CD4-positive, alpha-beta T cell treated with Interleukin-4 for 1 hour (primary cell): ENCODE results near the gene SREBF1.

Source experiments
- DNase-seq, 2 donors: peaks; one replicate each; pipeline ENCODE4 v3.0.0-alpha.2; 2020 to 2022

Gene SREBF1

DNA sequence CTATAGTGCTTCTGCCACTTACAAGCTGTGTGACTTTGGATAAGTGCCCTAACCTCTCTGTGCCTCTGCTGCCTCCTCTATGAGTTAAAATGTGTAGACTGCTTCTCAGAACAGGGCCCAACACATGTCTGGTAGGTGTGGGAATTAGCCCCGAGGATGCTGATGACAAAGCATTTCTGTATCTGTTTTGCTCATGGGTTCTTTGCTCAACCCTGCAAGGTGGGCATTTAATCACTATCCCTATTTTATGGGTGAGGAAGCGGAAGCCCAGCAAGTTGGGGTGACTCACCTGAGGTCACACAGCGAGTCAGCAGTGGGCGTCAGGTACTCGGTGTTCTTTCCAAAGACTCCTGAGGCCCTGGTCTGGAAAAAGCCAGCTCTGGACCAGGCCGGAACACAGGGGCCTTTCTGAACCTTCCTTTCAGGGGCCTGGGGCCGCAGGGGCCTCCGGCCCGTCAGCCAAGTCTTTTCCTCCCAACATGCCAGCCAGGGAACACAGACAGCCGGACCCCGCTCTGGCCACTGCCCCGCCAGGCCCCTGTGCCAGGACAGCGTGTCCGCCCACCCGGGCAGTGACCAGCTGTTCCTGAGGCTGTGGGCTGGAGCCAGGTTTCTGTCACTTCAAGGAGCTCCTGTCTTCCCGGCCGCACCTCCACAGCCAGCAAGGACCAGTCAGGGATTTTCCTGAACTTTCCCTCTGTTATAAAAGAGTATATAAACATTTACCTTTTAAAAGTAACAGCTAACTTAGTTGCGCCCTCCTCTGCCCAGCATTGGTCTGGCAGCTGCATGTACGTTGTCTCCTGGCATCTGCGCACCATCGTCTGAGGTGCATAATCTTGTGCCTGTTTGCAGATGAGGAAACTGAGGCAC lies 62.5 kb downstream of the SREBF1 start:
- DNase-seq: no peak

DNA sequence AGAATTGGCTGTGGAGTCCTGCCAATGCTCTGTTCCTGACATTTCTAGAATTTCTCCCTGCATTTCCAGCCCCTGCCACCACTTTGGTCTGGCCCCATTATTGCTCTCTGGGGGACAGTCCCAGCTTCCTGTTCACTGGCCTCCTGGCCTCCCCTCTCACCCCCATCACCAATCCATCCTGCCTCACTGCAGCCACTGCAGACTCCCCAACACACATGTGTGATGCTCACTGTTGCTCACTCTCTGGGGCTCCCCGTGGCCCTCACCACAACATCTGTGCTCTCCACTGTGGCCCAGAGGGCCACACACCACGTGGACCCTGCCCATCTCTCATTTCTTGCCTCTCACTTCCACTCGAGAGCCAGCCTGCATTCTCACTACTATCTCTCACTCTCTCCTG lies 64.6 kb downstream of the SREBF1 start:
- DNase-seq: no peak

DNA sequence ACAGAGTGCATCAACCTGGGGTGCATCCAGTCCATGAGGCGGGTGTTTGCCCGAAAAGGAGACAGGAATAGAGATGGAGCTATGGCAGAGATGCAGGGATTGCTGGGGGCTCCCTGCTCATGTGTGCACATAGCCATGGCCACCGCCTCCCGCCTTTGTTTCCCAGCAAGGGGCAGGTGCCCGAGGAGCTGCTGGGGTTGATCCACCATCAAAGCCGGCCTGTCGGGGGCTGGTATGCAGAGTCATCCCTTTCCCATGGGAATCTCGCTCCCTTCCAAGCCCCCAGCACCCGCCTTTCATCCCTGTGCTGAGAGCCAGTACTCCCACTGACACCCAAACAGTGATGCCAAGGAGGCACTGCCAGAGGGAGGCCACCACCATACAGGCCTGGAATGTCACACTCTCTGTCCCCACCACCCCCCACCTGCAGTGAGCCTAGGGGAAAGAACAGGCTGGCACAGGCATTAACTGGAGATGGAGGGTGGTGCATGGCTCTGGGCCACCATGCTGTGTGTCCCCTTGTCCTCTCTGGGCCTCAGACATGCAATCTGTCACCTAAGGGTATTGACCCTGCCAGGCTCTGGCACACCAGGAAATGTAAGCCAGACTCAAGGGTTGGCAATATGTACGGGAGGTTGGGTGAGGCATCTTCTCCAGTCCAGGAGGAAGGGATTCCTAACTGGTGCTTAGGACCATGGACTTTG lies 65.1 kb downstream of the SREBF1 start:
- DNase-seq: no peak

DNA sequence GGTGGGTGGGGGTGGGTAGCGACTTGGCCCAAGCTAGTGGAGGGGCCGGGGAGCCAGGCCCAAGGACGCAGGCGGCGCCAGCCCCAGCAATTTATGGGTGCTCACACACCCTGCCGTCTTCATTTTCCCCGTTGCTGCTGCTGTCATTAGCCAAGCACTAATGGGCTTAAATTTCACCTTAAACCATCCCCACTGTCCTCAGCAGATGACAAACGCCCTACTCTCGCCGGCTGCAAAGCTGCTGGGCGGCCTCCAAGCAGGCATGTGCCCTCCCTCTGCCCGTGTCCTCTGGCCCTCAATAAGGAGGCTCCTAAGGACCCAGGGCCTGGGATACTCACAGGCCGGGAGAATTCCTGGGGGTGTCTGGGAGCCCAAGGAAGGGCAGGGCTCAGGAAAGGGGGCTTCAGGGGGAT lies 66.1 kb downstream of the SREBF1 start:
- no peak for DNase-seq

DNA sequence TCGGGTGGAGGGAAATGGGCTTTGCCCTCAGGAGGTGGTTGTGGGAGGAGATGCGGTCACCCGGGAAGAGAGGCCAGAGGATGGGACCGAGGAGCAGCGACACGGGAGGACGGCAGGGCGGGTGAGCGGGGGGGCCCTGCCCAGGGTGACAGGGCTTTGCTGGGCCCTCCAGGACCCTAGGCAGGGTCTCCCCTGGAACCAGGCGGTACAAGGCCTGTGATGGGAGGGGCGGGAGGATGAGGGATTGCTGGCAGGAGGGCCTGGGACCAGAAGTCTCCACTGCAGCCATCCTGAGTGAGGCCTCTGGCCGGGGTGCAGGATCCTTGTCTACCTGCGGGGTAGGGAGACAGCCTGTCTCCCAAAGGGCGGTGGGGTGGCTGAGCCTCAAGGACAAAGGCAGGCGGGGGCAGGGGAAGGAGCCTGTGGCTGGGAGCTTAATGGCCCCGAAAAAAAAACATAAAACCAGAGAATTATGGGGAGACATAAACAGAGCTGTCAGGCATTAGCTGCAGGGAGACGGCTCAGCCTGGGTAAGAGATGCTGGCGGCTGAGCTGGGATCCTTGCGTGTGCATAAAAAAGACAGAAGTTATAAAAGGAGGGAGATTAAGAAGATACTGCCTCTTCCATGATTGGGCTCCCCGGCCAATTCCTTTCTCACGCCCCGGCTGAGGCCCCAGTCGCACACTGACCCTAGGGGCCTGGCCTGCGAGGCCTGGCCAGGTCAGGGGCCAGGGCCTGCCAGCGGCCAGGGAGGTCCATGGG lies 66.7 kb downstream of the SREBF1 start:
- DNase-seq: no peak

DNA sequence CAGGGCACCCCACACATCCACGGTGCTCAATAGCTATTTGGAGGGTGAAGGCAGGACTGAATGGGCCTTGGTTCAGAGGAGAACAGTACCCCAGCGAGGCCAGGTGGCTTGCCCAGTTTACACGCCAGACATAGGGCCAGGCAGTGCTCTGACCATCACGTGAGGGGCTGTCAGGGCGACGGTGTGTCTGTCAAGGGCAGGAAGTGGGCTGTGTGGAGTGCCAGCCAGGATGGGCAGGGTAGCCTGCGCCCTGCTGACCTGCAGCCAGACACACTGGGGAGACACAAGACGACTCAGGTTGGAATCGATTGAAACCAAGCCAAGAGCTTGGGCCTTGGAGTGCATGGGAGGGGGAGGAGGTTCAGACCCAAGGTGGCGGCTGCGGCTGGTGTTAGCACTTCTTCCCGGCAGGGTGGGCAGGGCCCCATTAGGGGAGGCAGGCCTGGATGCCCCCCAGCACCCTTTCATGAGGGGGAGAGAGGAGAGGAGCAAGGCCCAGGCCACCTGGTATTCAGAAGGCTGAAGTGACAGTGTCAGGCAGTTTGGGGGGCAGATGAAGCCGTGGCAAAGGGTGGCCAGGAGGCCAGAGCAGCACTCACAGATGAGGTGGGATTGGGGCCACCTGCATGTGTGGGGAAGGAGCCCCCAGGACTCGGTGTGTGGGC lies 68.2 kb downstream of the SREBF1 start:
- no peak for DNase-seq

DNA sequence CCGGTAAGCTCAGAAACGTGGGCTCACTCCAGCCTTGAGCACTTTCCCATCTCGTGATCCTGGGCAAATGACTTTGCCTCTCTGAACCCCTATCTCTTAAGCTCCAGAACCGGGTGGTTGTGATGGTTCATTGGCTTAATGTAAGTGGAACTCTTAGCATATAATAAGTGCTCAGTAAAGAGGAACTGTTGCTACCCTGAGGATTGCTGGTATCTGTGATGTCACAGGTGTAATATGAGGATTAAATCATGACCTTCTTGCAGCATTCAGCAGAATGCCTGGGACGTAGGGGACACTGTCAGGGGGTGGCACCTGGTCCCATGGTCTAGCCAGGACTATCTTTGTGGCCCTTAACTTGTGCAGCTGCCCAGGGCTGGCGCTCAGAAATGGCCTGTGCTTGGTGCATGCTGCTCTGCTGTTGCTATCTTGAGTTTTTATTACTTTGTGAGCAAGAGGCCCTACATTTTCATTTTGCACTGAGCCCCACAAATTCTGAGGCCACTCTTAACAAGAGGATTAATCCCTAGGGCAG lies 68.8 kb downstream of the SREBF1 start:
- DNase-seq: no peak

DNA sequence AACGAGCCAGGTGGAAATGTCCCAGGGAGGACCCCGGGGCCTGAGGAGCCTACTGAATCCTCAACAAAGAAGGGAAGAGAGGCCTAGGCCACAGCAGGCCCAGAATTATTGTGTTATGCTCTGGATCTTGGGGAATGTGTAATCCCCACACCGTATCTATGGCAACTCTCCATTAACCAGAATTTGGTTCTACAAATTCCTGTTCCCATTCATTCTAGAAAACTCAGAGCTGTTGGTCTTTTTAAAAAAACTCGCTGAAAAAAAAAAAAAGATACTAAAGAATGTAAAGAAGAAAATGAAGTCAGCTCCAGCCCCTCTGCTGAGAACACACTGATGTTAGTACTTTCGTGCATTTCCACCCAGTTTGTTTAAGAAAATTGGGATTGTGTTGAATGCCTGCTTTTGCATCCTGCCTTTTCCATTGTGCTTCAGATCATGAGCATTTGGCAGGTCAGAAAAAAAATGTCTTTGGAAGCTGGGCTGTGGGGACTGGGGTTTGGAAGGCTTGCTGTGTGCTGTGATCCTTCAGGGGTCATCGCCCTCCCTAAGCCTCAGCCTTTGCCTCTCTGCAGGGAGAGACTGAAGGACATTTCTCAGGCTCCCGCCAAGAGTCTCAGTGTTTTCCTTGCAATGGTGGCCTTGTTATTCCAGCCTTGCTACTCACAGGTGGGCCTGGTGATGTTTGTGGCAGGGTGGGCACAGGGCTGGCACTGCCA lies 69.5 kb downstream of the SREBF1 start:
- no peak for DNase-seq

DNA sequence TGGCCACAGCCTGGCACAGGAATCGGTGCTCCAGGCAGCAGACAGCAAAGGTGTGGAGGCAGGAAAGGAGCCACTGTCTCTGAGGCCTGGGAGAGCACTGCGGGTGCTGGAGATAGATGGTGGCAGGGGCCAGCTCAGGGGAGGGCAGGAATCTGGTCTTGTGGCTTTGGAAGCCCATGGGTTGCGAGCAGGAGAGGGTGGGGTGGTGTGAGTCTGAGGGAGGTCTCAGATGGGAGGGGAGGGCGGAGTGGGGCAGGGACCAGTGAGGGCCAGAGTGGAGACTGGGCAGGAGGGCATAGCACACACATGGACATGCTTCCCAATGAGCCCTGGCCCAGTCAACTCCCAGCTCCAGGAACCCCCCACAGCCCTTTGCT lies 70.1 kb downstream of the SREBF1 start:
- no peak for DNase-seq

DNA sequence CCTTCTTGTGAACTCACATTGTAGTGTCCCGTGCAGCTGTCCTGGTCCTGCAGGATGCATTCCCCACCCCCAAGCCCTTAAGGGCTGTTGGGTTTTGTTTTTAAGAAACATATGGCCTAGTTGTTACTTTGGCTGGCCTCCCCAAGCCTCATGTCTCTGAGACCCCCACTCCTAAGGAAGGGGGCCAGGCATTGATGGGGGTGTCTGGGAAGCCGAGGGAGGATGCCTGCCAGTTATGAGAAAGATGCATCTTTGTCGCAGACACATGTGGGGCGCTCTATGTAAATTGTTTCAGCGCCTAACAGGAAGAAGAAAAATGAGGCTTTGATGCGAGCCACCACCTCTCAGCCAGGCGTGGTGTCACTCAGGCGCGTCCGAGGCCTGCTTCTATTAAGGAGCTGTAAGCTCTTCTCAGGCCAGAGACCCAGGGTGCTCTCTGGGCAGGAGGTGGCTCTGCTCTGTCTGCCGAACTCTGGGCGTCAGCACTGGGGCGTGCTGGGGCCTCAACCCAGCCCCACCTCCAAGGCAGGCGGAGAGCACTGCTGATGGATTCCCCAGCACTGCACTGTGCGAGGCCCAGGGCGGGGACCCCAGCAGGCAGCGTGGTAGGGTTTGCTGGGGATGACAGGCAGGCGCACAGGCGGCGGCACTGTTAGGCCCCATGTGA lies 70.6 kb downstream of the SREBF1 start:
- peak in 1 of 2 donors; percentile 39 for DNase-seq

DNA sequence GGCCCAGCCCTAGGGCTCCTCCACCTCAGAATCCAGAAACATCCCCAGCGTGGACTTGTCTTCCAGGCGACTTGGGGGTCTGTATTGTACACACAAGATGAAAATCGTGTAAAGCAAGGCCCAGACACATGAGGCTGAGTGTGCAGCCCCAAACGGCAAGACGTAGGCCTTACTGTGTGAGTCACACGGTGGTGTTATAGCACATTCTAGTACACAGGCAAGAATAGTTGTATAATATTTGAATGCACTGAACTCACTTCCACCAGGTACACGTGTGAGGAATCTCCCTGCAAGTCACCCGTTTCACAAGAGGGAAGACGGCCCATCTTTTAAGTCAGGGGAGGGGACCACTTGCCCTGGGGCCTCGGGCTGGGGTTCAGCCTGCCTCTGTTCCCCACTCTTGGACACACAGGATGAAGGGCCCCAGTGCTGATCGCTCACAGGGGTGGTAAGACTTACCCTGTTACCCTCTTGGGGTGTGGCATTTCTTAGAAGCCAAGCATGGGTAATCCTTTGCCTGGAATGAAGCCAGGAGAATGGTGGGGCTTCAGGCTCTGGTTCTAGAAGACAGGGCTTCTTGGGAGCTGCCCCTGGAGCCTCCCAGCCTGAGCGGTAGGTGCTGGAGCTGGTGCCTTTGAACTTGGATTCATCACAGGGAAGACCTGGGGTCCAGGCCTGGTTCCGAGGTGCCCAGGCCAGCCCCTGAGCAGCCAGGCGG lies 71.3 kb downstream of the SREBF1 start:
- DNase-seq: no peak

DNA sequence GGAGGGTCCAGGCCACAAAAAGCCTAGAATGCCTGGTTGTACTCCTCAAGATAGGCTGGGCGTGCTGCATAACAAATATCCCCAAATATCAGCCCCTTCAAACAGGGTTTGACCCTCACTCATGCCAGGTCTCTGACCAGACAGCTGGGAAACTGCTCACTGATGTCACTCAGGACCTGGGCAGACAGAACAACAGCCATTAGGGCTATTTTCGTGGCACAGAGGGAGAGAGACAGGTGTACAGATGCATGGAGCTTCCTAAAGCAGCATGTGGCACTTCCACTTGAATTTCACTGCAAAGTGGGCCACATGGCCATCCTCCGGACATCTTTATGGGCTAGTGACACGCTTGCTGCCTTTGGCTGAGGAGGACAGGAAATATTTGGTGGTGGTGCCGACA lies 73.1 kb downstream of the SREBF1 start:
- DNase-seq: no peak

DNA sequence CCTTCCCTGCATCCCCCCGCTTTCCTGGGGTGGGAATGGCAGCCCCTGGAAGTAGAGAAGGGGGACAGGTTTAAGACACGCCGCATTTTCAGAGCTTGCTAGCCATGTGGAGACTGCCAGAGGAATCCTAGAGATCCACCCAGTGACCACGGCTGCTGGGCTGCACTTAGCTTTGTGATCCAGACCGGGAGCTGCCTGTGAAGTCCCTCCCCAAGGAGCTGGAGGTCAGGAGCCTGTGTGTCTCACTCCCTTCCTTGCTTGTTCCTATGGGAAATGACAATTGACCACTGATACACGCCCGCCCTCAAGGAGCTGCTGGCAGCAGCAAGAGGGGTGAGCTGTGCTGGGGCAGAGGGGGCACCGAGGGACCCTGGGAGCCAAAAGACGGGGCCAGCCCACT lies 73.7 kb downstream of the SREBF1 start:
- DNase-seq: no peak

DNA sequence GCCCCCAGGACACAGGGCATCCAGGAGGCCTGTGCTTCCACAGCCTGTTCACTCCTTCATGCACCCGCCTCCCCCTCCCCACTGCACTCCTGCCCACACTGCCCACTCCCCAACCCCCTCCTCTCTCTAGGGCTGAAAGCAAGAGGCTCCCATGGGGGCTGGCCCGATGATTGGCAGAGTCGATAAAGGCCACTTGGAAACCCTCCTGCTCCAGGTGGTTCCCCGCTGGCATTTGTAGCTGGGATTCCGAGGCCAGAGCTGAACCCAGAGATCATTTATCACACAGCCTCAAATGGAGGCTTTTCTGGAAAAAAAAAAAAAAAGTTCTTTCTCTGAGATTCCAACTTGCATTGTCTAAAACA lies 74.1 kb downstream of the SREBF1 start:
- no peak for DNase-seq
